ENCODE measurements around the gene LPCAT1.
"Not testable (repeated sequence)": the region's sequence is repeated elsewhere in the genome, so short reads cannot be mapped to it uniquely, and the experiment has no call there.

LPCAT1 gene

GRCh38 chr5:1523793-1524480 lies at the start of gene LPCAT1:
TSS of gene LPCAT1 (minus strand) at chr5:1523960. CDS start at chr5:1523844, 116 bp downstream.
- peak; percentile 80 for DNase-seq (ENCODE audit: low read depth)

GRCh38 chr5:1571875-1572274 lies 48.1 kb upstream of the LPCAT1 start:
- not testable (repeated sequence) for DNase-seq (ENCODE audit: low read depth)

- no peak for DNase-seq (ENCODE audit: low read depth)
Observed at GRCh38 chr5:1570975-1571374, 47.2 kb upstream of the LPCAT1 start.

GRCh38 chr5:1568201-1568979 lies 44.6 kb upstream of the LPCAT1 start:
- no peak for DNase-seq (ENCODE audit: low read depth)

- not testable (repeated sequence) for DNase-seq (ENCODE audit: low read depth)
Observed at GRCh38 chr5:1567527-1568200, 43.9 kb upstream of the LPCAT1 start.

GRCh38 chr5:1565737-1566734 lies 42.3 kb upstream of the LPCAT1 start:
- DNase-seq (ENCODE audit: low read depth), result no peak

- DNase-seq (ENCODE audit: low read depth), result no peak
Observed at GRCh38 chr5:1564824-1565736, 41.3 kb upstream of the LPCAT1 start.

GRCh38 chr5:1564182-1564748 lies 40.5 kb upstream of the LPCAT1 start:
- DNase-seq (ENCODE audit: low read depth), result no peak

- no peak for DNase-seq (ENCODE audit: low read depth)
Observed at GRCh38 chr5:1563617-1564181, 39.9 kb upstream of the LPCAT1 start.

GRCh38 chr5:1563051-1563461 lies 39.3 kb upstream of the LPCAT1 start:
- DNase-seq (ENCODE audit: low read depth), result no peak

GRCh38 chr5:1562599-1562998 lies 38.8 kb upstream of the LPCAT1 start:
- no peak for DNase-seq (ENCODE audit: low read depth)

GRCh38 chr5:1561402-1561929 lies 37.7 kb upstream of the LPCAT1 start:
- DNase-seq (ENCODE audit: low read depth), result no peak

GRCh38 chr5:1560499-1560898 lies 36.7 kb upstream of the LPCAT1 start:
- DNase-seq (ENCODE audit: low read depth), result not testable (repeated sequence)

GRCh38 chr5:1558944-1559343 lies 35.2 kb upstream of the LPCAT1 start:
- DNase-seq (ENCODE audit: low read depth), result no peak

- DNase-seq (ENCODE audit: low read depth), result no peak
Observed at GRCh38 chr5:1557114-1557873, 33.5 kb upstream of the LPCAT1 start.

- DNase-seq (ENCODE audit: low read depth), result no peak
Observed at GRCh38 chr5:1555808-1556731, 32.3 kb upstream of the LPCAT1 start.

- no peak for DNase-seq (ENCODE audit: low read depth)
Observed at GRCh38 chr5:1555011-1555807, 31.4 kb upstream of the LPCAT1 start.

Data from activated T-cell treated with anti-CD3 and anti-CD28 coated beads for 48 hours (primary cell).